ENCODE results near the gene HSPH1.

HSPH1 gene

DNA sequence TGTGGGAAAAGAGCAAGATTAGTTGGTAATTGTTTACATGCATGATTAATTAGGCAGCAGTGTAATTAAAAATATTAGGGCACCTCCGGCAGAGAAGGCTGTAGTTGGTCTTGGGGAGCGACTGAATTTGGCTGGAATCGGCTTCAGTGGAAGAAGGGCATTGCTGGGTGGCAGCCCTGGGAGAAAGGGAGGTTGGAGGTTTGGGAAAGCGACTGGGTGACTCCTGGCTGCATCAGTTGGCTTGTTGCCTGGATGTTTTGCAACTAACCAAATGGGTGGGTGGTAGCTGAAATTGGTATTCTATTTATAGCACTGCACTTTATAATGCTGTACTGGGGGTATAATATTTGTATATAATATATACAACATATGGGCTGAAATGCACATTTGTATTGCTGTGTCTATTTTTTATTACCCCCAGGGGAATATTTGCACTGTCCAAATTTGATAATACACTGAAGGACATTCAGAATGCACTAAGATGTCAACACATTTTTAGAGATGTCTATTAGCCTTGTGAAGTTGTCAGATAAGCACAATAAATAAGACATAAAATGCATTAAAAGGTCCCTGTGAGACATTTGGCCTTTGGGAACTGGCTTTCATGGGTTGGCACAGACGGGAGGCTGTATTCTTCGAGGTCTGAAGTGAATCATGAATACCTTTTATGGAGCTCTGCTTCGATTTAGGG, 39.8 kb upstream of the HSPH1 start:
- H3K27ac ChIP-seq, result no peak overlapping the region
- no peak for TF ChIP-seq ZFX (IDR thresholded peaks at IDR 0.05; ENCODE audit: borderline replicate concordance)
- no peak for TF ChIP-seq CTCF (IDR thresholded peaks at IDR 0.05)

DNA sequence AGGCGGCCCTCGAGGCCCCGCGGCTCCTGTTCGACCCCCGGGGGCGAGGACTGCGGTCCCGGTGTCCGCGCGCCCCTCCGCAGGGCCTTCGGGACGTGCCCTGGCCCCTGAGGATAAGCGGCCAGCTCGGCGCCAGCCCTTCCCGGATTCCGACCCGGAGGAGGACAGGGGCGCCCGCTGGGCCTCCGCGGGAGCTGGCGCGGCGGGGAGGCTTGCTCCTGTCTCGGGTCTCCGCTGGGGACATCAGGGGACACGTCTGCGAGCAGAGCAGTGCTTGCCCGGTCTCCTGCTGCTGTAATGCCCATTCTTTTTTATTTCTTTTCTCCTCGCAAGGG, 38.9 kb upstream of the HSPH1 start:
- TF ChIP-seq CTCF (IDR thresholded peaks at IDR 0.05) (no peak), ZFX (IDR thresholded peaks at IDR 0.05; ENCODE audit: borderline replicate concordance) (no peak)

DNA sequence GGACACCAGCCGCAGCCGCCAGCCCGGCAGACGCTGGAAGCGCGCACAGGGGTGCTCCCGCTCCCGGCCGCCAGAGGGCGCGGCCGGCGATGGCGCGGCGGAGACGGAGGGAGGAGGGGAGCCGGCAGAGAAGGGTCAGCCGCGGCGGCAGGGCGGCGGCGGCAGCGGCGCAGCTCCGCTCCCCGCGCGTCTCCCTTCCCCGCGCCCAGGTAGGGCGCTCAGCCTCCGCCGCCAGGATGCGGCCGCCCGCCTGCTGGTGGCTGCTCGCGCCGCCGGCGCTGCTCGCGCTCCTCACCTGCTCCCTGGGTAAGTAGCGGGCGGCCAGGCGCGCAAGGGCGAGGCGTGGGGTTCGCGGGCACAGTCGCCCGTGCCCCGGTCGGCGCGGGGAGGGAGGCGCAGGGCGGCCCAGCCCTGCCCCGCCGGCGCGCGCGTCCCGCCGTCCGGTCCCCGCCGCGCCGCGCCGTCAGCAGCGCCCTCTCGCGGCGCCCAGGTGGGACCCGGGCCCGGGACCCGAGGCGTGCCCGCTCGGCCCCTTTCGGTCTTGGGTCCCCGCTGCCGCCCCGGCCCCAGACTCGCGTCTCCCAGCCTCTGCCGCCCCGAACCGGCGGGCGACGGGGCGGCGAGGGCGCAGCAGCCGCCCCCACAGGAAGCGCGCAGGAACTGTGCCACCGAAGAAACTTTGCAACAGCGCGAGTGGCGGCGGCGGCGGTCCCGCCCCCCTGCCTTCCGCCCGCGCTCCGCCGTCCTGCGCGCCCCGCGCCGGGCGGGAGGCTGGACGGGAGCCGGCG, 38.3 kb upstream of the HSPH1 start, which contains the start of gene B3GLCT:
B3GLCT (plus strand) TSS at position 127 of the 788 bp plus-strand sequence; CDS start at position 237, 110 bp downstream.
- peak within 1 kb of the TSS; percentile 90 for H3K27ac ChIP-seq
- TF ChIP-seq ZFX (IDR thresholded peaks at IDR 0.05; ENCODE audit: borderline replicate concordance) (no peak), CTCF (IDR thresholded peaks at IDR 0.05) (peak; percentile 93)

More for the DNA sequence above, 38.9 kb upstream of the HSPH1 start:
- peak overlapping the region; percentile 90 for H3K27ac ChIP-seq

GRCh38 chr13:31199527-31199848, 37.8 kb upstream of the HSPH1 start:
- H3K27ac ChIP-seq, result peak overlapping the region; percentile 90
- no peak for TF ChIP-seq CTCF (IDR thresholded peaks at IDR 0.05)
- TF ChIP-seq ZFX (IDR thresholded peaks at IDR 0.05; ENCODE audit: borderline replicate concordance), result no peak

DNA sequence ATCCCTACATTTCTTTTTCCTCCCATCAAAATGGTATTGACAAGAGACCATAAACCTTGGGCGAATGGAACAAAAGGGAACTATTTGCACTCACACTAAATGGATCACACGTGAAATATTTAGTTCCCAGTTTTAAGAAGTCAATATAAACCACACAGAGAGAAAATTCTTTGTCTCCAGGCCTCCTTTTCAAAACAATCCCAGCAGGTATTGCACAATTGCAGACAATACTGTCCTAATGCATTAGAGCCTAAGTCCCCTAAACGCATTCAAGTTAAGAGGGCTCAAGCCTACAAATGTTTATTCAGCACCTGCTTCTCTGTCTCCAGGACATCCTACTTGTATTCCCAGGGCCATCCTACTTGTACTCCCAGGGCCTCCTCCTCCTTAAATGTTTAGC, 36.8 kb upstream of the HSPH1 start:
- TF ChIP-seq ZFX (IDR thresholded peaks at IDR 0.05; ENCODE audit: borderline replicate concordance) (no peak), CTCF (IDR thresholded peaks at IDR 0.05) (no peak)
- H3K27ac ChIP-seq, result no peak overlapping the region

GRCh38 chr13:31196992-31197391, 35.3 kb upstream of the HSPH1 start:
- no peak for TF ChIP-seq CTCF (IDR thresholded peaks at IDR 0.05)
- TF ChIP-seq ZFX (IDR thresholded peaks at IDR 0.05; ENCODE audit: borderline replicate concordance), result no peak
- H3K27ac ChIP-seq, result no peak overlapping the region

DNA sequence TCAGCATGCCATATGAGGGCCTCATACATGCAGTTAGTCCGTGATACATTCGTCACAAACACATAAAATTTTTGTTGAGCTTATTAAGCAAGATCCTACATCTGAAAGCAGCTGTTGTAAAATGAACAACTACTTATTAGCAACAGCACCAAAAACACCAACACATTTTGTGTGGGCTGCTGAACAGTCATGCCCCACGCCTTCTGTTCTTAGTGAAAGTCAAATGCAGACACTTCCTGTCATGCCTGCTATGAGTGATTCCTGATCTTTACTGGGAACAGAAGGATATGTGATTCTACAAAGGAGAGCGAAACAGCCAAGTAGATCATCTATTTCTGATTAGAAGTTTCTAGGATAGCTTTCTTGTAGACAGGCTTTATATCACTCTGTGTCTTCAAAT, 33.9 kb upstream of the HSPH1 start:
- no peak overlapping the region for H3K27ac ChIP-seq
- TF ChIP-seq CTCF (IDR thresholded peaks at IDR 0.05), result no peak
- TF ChIP-seq ZFX (IDR thresholded peaks at IDR 0.05; ENCODE audit: borderline replicate concordance), result no peak

Measured in 22Rv1 (cell line).